Activated CD8-positive, alpha-beta memory T cell treated with anti-CD3 and anti-CD28 coated beads for 1 hour (primary cell): ENCODE data around the gene ROBO1.

ENCODE experiments used
- DNase-seq, 2 donors: peaks; one replicate each; pipeline ENCODE4 v3.0.0-alpha.2; 2020; ENCODE audit warnings: low read depth in 1 of 2; ENCODE audit errors: extremely low read depth in 1 of 2

ROBO1 gene

DNA sequence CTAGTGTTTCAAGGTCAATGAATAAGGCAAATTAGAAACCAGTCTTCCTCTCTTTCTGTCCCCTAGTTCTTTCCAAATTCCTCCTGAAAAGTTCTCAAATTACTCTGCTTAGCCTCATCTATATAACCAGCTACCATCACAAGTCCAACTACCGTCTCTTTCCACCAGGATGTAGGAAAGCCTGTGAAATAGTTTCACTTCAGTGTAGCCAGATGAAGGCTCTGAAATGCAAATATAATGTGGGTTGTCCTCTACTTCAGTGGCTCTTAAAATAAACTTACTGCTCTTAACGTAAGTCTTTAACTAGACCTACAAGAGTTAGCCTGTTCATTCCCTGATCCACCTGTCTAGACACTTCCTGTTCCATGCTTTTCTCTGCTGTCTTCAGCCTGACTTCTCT is 827.7 kb downstream of the ROBO1 start:
- no peak for DNase-seq

DNA sequence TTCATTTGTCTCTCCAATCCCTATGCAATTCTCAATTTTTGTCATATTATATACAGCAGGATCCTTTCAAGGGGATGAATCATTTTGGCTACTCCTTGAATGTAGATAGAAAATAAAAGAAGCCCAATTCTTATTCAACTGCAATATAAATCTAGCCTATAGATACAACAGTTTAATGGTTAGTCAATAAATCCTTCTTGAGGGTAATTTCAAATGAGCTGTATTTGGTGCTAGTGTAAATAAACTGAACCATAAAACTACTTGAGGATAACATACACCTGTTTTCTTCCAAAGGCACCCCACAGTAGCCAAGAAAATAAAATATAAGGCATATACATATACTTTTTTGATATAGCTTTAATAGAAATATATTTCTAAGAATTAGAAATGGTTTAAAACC is 830.3 kb downstream of the ROBO1 start:
- DNase-seq, result no peak

DNA sequence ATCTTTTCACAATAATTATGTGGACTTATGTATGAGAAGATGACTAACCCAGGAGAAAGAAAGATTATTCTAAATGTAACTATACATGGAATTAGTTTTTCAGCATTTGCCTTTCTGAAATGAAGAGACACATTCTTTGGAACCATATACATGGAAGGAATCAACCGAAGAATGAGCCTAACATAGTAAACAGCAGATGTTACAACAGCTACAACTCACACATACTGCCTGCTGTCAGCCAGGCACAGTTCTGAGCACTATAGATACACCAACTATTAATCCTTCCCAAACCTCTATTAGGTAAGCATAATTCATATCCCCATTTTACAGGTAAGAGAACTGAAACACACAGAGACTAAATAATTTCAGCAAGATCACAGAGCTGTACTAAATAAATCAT is 840.0 kb downstream of the ROBO1 start:
- DNase-seq, result no peak

- DNase-seq, result no peak
These were observed 841.3 kb downstream of the ROBO1 start for GRCh38 chr3:78926523-78926922.

DNA sequence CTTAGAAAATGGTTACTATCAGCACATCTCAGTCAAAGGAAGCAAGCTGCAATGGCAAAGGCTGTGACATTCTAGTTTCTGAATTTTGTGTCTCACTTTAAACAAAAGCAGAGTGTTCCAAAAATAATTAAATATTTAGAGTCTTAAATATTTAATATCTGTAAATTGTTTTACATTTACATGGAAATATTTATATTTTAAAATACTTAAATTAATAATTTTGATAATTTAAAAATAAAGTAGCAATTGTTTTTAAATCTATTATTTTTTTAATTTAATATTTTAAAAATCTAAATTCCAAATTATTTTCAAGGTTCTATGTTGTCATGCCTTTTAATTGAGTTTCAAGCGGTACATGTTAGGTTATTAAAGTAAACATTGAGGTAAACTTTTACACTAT is 843.1 kb downstream of the ROBO1 start:
- DNase-seq, result no peak

DNA sequence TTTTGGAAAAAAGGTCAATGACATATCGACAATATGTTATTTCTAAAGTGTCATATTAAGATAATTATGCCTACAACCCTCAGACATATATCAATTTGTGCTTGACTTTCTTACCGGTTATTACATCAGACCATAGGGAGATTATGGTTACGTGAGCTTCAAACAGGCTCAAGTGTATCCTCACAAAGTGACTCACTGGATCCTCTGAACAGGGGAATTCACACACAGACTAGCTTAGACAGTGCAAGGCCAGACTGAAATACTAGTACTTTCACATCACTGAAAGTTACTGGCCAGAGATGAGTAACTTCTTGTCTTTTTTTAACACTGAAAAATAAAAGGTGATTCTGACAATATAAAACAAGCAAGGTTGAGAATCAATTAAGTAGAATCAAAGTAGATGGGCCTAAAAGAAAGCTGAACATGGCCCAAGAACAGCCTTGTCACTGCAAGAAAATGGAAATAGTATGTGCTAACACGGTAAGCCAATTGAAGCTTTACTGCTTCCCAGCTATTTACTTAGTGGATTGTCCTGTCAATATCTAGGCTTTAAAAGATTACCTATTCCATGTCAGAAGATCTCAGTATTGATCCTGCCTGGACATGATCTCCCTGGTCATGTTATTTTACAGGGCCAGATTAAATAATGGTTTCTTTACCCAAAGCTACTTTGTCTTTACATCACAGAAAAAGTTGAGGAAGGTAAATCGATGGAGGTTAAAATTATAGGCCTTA is 848.6 kb downstream of the ROBO1 start:
- no peak for DNase-seq

- no peak for DNase-seq
These were observed 849.3 kb downstream of the ROBO1 start for GRCh38 chr3:78918361-78919020.

DNA sequence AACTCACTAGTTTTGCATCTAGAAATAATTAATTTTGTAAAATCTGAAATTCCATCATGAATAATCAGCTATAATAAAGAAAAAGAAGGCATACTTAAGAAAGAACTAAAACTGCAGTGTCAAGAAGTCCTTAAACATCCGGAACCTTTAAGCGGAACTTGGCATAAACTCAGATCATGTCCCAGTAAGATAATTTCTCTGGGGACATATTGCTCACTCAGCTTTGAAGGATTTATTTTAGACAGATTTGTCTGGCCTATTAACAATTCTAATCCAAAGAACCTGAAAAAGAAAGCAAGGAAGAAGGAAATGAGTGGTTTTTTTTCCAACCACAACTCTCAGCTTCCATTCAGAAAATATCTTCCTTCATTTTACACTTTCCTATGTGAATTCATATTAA is 850.3 kb downstream of the ROBO1 start:
- no peak for DNase-seq

DNA sequence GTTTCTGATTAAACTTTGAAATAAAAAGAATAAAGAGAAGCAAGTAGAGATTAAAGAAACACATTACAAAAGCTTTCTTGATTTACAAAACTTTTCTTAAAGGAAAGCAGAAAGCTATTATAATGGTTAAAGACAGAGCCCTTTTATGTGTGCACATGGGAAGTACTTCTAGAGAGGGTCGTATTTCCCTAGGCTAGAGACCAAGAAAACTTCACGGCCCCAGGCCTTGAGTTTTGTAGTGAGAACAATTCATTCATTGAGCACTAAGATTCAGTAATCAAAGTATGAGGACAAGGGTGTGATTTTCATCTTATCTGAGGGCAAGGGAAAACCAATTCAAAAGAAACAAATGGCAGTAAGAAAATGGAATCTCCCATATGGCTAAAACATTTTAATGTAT is 854.1 kb downstream of the ROBO1 start:
- DNase-seq, result no peak

DNA sequence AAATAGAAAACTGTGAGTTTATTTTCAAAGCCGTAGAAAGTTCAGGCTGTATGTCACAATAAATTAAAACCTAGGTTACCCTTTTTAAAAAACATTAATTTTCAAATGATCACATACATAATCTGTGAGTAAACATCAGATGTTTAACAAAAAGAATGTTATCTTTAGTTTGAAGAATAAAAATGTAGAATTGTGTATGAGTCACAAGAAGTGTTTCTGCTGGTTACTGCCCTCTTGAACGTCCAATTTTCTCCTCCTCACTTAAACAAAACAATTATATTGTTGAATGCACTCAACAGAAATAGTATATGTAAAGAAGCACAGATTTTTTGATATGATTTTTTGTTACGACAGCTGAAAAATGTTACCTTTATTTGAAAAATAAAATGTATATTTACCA is 855.1 kb downstream of the ROBO1 start:
- no peak for DNase-seq

GRCh38 chr3:78912259-78912658 is 855.5 kb downstream of the ROBO1 start:
- DNase-seq, result no peak

GRCh38 chr3:78911394-78911793 is 856.4 kb downstream of the ROBO1 start:
- DNase-seq, result no peak

DNA sequence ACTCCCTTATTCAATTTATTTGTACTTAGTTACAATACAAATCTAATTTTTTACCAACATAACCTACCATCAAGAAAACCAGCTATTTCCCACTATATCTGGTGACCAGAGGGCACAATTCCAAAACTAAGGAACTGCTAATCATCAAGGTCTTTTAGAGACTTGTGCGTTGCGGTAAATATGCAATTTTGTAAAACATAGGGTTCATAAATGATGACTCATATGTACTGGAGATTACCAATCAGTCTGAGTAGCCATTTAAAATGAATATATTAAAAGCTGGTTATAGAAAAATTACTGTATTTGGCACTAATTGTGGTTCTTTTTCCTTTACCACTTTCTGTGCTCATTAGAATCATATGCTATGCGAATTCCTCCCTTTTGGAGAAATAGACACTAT is 859.6 kb downstream of the ROBO1 start:
- DNase-seq, result no peak

DNA sequence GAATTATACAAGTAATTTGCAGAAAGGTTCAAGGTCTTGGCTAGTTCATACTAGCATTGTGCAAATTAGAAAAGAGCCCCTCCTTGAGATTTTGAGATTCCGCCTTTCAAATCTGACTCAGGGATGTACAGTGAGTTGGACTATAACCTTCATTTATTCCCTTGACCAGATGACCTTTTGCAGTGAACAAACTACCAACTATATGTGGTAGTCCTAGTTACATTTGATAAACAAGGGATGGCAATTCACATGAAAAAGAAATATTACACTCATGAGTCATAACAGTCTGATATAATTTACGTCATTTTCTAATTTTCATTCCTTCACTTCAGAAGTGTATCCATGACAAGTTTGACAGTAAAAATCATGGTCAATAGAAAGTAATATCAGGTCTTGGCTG is 860.4 kb downstream of the ROBO1 start:
- no peak for DNase-seq

DNA sequence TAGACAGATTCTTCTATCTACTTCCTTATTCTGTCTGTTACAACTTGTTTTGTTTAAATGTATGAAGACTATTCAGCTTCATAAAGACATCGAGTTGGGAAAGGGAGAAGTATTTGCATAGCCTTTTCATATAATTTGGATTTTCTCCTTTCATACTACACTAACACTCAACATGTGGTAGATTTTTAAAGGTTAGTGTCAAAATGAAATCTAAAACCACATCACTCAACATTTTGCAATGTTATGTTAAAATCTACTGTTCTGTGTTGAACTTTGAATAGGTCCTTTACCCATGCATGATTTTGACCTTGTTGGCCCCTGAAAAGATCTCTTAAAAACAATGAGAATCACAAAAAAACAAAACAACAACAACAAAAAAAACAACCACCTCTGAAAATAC is 860.9 kb downstream of the ROBO1 start:
- no peak for DNase-seq

DNA sequence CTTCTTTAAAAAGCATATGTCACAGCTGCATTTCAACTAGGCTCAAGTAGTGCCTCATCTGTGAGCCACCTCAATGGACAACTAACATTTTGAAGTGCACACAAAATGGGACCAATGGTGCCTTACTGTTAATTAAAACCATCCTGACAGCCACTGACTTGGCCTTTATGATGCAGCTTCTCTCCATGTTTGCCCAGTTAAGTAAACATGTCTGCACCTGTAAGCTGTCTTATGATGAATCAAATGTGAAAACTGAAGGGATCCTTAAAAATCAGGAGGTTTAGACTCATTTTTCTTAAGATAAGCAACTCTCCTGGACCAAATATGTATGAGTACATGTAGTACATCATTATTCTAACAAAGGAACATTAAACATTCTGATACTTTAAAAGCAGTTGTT is 861.6 kb downstream of the ROBO1 start:
- DNase-seq, result no peak

DNA sequence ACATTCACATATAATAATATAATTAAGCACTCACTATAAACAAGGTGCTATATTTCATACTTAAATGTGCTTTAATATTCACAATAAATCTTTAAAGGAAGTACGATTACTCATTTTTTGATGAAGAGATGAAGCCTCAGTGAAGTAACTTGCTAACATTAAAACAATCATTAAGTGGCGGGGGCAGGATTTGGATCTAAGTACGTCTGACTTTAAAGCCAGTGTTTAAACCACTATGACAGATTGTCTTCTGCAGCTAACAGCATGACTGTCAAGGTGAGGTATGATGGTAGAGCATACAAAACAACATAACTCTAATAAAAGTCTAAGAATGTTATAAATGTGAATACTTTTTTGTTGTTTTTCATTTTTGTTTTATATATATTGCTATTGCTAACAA is 862.1 kb downstream of the ROBO1 start:
- DNase-seq, result no peak

DNA sequence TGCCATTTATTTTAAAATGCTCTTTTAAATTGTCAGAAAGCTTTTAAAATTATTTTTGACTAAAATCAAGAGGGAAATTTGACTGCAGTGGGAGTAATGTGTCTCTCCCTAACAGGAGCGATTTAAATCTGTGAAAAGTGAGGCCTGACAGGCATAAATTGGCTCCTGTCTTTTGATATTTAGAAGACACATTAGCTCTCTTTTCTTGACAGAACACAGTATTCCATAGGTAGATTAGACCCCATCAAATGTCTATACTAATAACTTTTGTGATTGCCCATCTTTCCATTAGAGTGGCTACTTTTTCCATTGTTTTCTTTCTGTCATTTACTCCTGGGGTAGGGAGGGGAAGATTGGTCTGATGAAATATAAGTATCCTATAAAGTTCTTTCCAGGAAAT is 866.3 kb downstream of the ROBO1 start:
- no peak for DNase-seq

DNA sequence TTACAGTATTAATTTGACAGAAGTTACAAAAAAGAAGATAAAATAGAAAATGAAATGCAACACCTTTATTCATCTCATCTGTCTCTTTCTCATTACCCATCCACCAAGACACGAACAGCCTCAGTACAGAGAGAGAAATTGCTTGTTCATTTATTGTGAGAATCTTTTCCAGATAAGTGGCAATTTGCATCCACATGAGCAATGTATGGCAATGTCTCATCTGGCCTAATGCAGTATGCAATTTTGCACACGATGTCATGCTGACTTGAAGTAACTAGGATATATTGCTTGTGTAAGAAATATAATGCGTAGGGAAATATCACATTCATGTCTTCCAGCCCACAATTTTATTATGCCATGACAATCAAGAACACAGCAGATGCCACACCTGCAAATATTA is 866.9 kb downstream of the ROBO1 start:
- no peak for DNase-seq

DNA sequence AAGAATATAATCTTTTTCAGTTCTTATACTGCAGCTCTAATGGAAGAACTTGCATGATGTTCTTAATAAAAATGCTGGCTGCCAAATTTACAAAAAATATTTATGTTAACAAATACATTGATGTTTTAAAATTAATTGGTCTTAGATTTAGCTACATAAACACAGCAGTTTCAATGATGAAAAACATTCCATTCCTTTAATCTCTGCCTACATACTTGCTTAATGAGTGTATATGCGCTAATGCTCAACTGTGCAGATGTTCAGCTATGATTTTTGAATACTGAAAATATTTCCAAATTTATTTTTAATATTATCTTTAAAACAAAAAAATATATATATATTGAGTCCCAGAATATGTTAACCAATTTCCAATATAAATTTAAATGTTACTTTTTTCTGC is 867.4 kb downstream of the ROBO1 start:
- DNase-seq, result no peak

- no peak for DNase-seq
These were observed 872.3 kb downstream of the ROBO1 start for GRCh38 chr3:78895528-78895927.

DNA sequence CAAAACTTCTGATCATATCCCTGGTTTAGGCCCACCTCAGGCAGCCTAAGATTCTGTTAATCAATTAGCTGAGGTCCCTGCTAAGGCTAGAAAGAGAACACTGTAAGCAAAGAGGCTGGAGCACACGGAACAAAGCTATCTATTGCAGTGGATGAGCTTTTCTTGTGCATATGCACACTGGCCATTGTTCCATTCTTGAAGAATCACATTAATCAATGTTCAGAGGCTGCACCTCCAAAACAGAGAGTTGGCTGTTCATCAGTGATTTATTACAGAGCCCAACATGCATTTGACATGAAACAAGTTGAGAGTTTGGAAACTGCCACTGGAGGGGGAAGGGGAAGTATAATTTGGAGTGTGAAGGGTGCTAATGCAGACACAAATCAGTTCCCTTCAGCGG is 873.0 kb downstream of the ROBO1 start:
- no peak for DNase-seq

DNA sequence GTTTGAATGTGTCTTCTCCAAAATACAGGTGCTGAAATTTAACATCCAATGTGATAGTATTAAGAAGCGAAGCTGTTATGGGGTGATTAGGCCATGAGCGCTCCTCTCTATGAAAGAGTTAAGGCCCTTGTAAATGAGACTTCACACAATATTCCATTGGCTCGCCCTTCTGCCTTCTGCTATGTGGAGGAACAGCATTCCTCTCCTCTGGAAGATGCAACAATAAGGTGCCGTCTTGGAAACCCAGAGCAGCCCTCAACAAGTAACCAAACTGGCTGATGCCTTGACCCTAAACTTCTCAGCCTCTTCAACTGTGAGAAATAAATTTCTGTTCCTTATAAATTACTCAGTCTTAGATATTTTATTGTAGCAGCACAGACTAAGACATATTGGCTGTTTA is 874.6 kb downstream of the ROBO1 start:
- no peak for DNase-seq
